Measurements from ENCODE around the gene DMRTB1. TPM values are rescaled to one million over a fixed set of nuclear protein-coding genes. Genes with fewer than 3 reads are reported as not detected.

The DMRTB1 gene
- total and polyA plus RNA-seq, 10 donors: not detected

DNA sequence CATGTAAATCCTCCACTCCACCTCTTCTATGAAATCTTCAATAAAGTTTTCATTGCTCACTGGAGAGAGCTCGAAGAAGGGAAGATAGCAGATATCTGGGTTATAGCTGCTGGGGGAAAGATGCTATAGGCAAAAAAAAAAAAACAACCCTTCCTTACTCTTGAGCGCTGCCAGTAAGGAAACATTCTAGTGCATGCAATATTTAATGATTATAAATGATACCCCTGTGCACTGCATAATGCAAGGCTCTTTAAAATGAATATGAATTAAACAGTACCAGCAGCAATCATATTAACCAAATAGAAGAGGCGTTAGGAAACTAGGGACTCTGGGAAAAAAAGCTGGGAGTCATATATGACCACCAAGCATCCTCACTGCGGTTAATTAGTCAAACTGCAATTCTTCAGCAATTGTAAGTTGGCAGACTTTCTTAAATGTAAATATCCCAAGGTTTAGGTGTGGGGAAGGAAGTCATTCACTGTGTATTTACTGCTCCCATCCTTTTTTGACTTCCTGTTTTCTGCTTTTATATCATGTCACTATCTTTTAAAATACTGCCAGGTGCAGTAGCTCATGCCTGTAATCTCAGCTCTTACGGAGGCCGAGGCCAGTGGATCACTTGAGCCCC is 3.7 kb upstream of the DMRTB1 start:
- DNase-seq: no peak
- TF ChIP-seq POLR2A (IDR thresholded peaks at IDR 0.05) (no peak), POLR2AphosphoS5 (IDR thresholded peaks at IDR 0.05) (no peak)
- TF ChIP-seq, protein P1, sequence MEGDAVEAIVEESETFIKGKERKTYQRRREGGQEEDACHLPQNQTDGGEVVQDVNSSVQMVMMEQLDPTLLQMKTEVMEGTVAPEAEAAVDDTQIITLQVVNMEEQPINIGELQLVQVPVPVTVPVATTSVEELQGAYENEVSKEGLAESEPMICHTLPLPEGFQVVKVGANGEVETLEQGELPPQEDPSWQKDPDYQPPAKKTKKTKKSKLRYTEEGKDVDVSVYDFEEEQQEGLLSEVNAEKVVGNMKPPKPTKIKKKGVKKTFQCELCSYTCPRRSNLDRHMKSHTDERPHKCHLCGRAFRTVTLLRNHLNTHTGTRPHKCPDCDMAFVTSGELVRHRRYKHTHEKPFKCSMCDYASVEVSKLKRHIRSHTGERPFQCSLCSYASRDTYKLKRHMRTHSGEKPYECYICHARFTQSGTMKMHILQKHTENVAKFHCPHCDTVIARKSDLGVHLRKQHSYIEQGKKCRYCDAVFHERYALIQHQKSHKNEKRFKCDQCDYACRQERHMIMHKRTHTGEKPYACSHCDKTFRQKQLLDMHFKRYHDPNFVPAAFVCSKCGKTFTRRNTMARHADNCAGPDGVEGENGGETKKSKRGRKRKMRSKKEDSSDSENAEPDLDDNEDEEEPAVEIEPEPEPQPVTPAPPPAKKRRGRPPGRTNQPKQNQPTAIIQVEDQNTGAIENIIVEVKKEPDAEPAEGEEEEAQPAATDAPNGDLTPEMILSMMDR (IDR thresholded peaks at IDR 0.05 in 8 of 11, conservative IDR thresholded peaks at IDR 0.05 in 3 of 11): no peak
- Histone ChIP-seq H3K27me3 (replicated peaks in 1 of 7) (peaks cover 0 to 4% (median 0%) of the 10 kb centered on the region in 7 donors), H3K4me1 (no peaks in the 10 kb centered on the region), H3K27ac (no peak overlapping the region), H3K36me3 (no peaks in the 10 kb centered on the region), H3K9me3 (no peaks in the 10 kb centered on the region), H3K4me3 (no peak overlapping the region)
- intact Hi-C loops (cut with DNase I; ENCODE audit: low total_unique reads): no loop called here
- WGBS, 5 donors: 65 to 79% (median 75%) methylated on average over 6 of the region's 6 CpGs

DNA sequence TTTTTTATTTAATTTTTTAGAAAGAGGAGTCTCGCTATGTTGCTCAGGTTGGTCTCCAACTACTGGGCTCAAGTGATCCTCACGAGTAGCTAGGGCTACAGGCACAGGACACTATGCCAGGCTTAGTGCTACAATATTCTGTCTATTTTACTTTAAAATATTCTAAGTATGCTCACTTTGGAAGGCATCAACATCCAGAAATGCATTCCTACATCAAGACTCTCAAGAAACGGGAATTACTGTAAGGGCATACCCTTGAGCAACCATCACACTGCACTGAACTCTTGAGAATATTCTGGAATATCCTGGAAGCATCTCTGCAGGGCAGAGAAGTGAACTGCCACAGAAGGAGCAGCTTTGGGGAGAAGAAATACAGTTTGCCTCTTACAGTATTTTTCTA is 565 bp upstream of the DMRTB1 start:
- intact Hi-C loops (cut with DNase I; ENCODE audit: low total_unique reads): no loop called here
- DNase-seq: no peak
- 67 to 91% (median 80%) methylated on average over 3 of the region's 3 CpGs for WGBS, 5 donors
- Histone ChIP-seq H3K9me3 (no peaks in the 10 kb centered on the region), H3K36me3 (no peaks in the 10 kb centered on the region), H3K4me3 (no peak overlapping the region), H3K4me1 (no peaks in the 10 kb centered on the region), H3K27me3 (replicated peaks in 1 of 7) (peaks cover 0 to 4% (median 0%) of the 10 kb centered on the region in 7 donors), H3K27ac (no peak overlapping the region)
- TF ChIP-seq, protein P1 (IDR thresholded peaks at IDR 0.05 in 8 of 11, conservative IDR thresholded peaks at IDR 0.05 in 3 of 11): no peak
- no peak for TF ChIP-seq POLR2AphosphoS5 (IDR thresholded peaks at IDR 0.05)
- TF ChIP-seq POLR2A (IDR thresholded peaks at IDR 0.05): no peak

DNA sequence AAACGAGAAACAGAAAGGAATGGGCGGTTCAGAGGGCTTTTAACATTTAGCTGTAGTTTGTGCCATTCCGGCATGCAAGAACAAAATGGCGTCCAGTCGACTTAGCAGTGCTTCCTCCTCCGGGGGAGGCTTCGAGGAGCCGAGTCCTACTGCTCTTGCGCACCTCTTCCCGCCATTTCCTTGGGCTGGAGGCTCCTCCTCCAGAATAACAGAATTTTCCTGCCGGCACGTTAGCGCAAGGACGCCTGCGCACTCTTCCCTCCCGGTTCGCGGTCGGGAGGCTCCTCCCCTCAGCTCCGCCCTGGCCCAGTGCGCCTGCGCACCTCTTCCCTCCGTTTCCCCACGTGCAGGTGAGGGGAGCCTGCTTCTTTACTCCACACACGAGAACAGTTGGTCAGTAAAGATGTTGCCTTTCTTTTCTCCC is 1.0 kb downstream of the DMRTB1 start:
- Histone ChIP-seq H3K27ac (no peak overlapping the region), H3K27me3 (replicated peaks in 1 of 7) (peaks cover 0 to 4% (median 0%) of the 10 kb centered on the region in 7 donors), H3K4me1 (no peaks in the 10 kb centered on the region), H3K9me3 (no peaks in the 10 kb centered on the region), H3K4me3 (no peak overlapping the region), H3K36me3 (no peaks in the 10 kb centered on the region)
- peak; percentile 63 for DNase-seq
- TF ChIP-seq POLR2AphosphoS5 (IDR thresholded peaks at IDR 0.05) (no peak), POLR2A (IDR thresholded peaks at IDR 0.05) (no peak)
- TF ChIP-seq, protein P1 (IDR thresholded peaks at IDR 0.05 in 8 of 11, conservative IDR thresholded peaks at IDR 0.05 in 3 of 11): no peak
- intact Hi-C loops (cut with DNase I; ENCODE audit: low total_unique reads): no loop called here
- 93 to 97% (median 94%) methylated on average over 25 of the region's 25 CpGs for WGBS, 5 donors

DNA sequence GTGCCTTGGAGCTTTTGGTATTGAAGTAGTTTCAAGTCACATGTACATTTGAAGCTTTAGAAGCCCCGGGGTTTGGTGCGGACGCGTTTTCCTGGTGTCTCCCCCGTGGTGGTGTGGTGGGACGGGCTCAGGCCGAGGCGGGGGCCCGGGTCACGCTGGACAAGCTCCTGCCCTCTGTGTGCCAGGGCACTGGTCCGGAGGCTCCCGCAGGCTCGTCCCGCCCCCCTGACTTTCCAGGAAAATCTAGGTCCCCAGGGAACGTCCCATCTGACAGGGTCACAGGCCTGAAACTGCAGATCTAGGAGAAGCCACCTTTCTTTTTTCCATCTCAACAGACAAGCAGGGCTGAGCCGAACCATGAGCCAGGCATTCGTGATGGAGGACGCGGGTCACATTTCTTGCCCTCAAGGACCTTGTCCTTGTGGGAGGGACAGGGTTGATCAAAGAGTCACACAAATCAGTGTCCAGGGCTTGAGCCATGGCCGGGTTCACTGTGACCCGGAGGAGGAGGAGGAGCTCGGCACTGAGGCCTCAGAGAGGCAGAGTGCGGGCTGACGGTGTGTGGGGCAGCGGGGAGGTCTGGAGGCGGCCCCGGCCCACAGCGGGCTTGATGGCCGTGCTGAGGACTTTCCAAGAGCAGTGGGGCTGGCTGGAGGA is 1.6 kb downstream of the DMRTB1 start:
- DNase-seq: peak; percentile 51
- Histone ChIP-seq H3K36me3 (no peaks in the 10 kb centered on the region), H3K4me3 (no peak overlapping the region), H3K4me1 (no peaks in the 10 kb centered on the region), H3K9me3 (no peaks in the 10 kb centered on the region), H3K27me3 (replicated peaks in 1 of 7) (peaks cover 0 to 4% (median 0%) of the 10 kb centered on the region in 7 donors), H3K27ac (no peak overlapping the region)
- TF ChIP-seq POLR2AphosphoS5 (IDR thresholded peaks at IDR 0.05) (no peak), POLR2A (IDR thresholded peaks at IDR 0.05) (no peak)
- TF ChIP-seq, protein P1 (IDR thresholded peaks at IDR 0.05 in 8 of 11, conservative IDR thresholded peaks at IDR 0.05 in 3 of 11): no peak
- intact Hi-C loops (cut with DNase I; ENCODE audit: low total_unique reads): no loop called here
- WGBS, 5 donors: 83 to 90% (median 89%) methylated on average over 25 to 29 of the region's 29 CpGs
